Stimulated activated naive CD8-positive, alpha-beta T cell treated with anti-CD3 and anti-CD28 coated beads, Interleukin-15, Interleukin-2, amounts not matched to agents 100 U/mL and 50 U/mL, for 24 hours (primary cell): ENCODE results near the gene CTDSPL.
"Not testable (repeated sequence)": the region's sequence is repeated elsewhere in the genome, so short reads cannot be mapped to it uniquely, and the experiment has no call there.

Source experiments
- ATAC-seq: fragments of 150-1000 bp; cut with Tn5 transposase; one replicate; pipeline ENCODE4 v1.10.0; 2021
- DNase-seq: peaks from one replicate; pipeline ENCODE4 v3.0.0; 2021

Gene CTDSPL

GRCh38 chr3:38018296-38019266 lies 156.9 kb downstream of the CTDSPL start:
- DNase-seq (no peak), ATAC-seq (no peak)

GRCh38 chr3:38019658-38020341 lies 158.1 kb downstream of the CTDSPL start:
- DNase-seq = no peak
- no peak for ATAC-seq

GRCh38 chr3:38020342-38020726 lies 158.7 kb downstream of the CTDSPL start:
- ATAC-seq (no peak), DNase-seq (no peak)

GRCh38 chr3:38021196-38021595 lies 159.5 kb downstream of the CTDSPL start:
- no peak for DNase-seq
- no peak for ATAC-seq

- no peak for DNase-seq
- ATAC-seq = no peak
Observed at GRCh38 chr3:38022301-38022700, 160.6 kb downstream of the CTDSPL start.

GRCh38 chr3:38022896-38023709 lies 161.4 kb downstream of the CTDSPL start:
- DNase-seq = no peak

GRCh38 chr3:38026856-38027255 lies 165.2 kb downstream of the CTDSPL start:
- DNase-seq = no peak
- ATAC-seq = no peak

More at GRCh38 chr3:38022896-38023709, 161.4 kb downstream of the CTDSPL start:
- no peak for ATAC-seq

- ATAC-seq = no peak
- no peak for DNase-seq
Observed at GRCh38 chr3:38027466-38028465, 166.1 kb downstream of the CTDSPL start.

- ATAC-seq (no peak), DNase-seq (no peak)
Observed at GRCh38 chr3:38028621-38029361, 167.1 kb downstream of the CTDSPL start.

GRCh38 chr3:38029400-38030125 lies 167.9 kb downstream of the CTDSPL start, which contains the start of gene PLCD1:
TSS of gene PLCD1 (minus strand) at chr3:38029642. CDS start at chr3:38029539, 103 bp downstream.
- ATAC-seq (no peak), DNase-seq (peak; percentile 35)

GRCh38 chr3:38030126-38031021 lies 168.7 kb downstream of the CTDSPL start:
- DNase-seq (no peak), ATAC-seq (no peak)

- ATAC-seq (peak; percentile 67), DNase-seq (peak; percentile 31)
Observed at GRCh38 chr3:38031022-38031994, 169.6 kb downstream of the CTDSPL start.

GRCh38 chr3:38032328-38032865 lies 170.7 kb downstream of the CTDSPL start:
- no peak for DNase-seq
- ATAC-seq = no peak

GRCh38 chr3:38033586-38033985 lies 171.9 kb downstream of the CTDSPL start:
- DNase-seq, ATAC-seq: not testable (repeated sequence)
